Left ventricle myocardium inferior (tissue), 1 donor: ENCODE results near the gene POLR2L. TPM values are rescaled to one million over a fixed set of nuclear protein-coding genes. Genes with fewer than 3 reads are reported as not detected.

Experiments used
- DNase-seq: peaks from one replicate; pipeline ENCODE4 v3.0.0-alpha.2; 2020
- H3K27ac ChIP-seq: fragments of 200-600 bp; replicated peaks from 2 replicates; pipeline ENCODE4 v1.8.0; 2021
- H3K27me3 ChIP-seq: fragments of 200-600 bp; 2 replicates; pipeline ENCODE4 v1.8.0; 2021; ENCODE audit warnings: low read depth
- H3K36me3 ChIP-seq: fragments of 200-600 bp; 2 replicates; pipeline ENCODE4 v1.8.0; 2021
- H3K4me1 ChIP-seq: fragments of 200-600 bp; 2 replicates; pipeline ENCODE4 v1.8.0; 2021
- H3K4me3 ChIP-seq: fragments of 200-600 bp; 2 replicates; pipeline ENCODE4 v1.8.0; 2021; ENCODE audit warnings: mild to moderate bottlenecking, moderate library complexity
- H3K9me3 ChIP-seq: fragments of 200-600 bp; replicated peaks from 2 replicates; pipeline ENCODE4 v1.8.0; 2021
- CTCF ChIP-seq: fragments of 200-600 bp; IDR thresholded peaks from 2 replicates; pipeline ENCODE4 v1.8.0; 2021; ENCODE audit warnings: antibody characterized with exemption, mild to moderate bottlenecking, borderline replicate concordance
- intact Hi-C: fragments of 100-400 bp; cut with micrococcal nuclease; formaldehyde crosslinking; loops from one replicate; pipeline ENCODE4 v1.11.0; 2022
- total RNA-seq: library from RNA; stranded (reverse); fragmentation: NEBNext Ultra II Directional; extraction: Animal tissue kit (Norgen Biotek cat#: 25700); gene quantifications from one replicate; pipeline ENCODE4 v1.2.1, GENCODE V29; 2021
- donor health status: DM: no; HTN: yes; CAD: no; lungs with severe emphysema.

The POLR2L gene
- total RNA-seq, 1 donor from 2014 or later: 226 TPM

GRCh38 chr11:796565-797295 lies 45.6 kb downstream of the POLR2L start:
- Histone ChIP-seq H3K27ac (peak overlapping the region; percentile 85), H3K27me3 (no peaks in the 10 kb centered on the region), H3K4me1 (peaks cover 42% of the 10 kb centered on the region), H3K36me3 (peaks cover 26% of the 10 kb centered on the region), H3K4me3 (peak overlapping the region; percentile 81), H3K9me3 (no peaks in the 10 kb centered on the region)
- no peak for DNase-seq
- intact Hi-C loops: no loop called here
- no peak for TF ChIP-seq CTCF

GRCh38 chr11:795634-796564 lies 46.4 kb downstream of the POLR2L start:
- Histone ChIP-seq H3K4me1 (peaks cover 42% of the 10 kb centered on the region), H3K27me3 (peaks cover 5% of the 10 kb centered on the region), H3K36me3 (peaks cover 24% of the 10 kb centered on the region), H3K4me3 (peak overlapping the region; percentile 81), H3K9me3 (no peaks in the 10 kb centered on the region), H3K27ac (peak overlapping the region; percentile 85)
- intact Hi-C loops: no loop called here
- DNase-seq: peak; percentile 77
- no peak for TF ChIP-seq CTCF

- H3K27ac ChIP-seq: no peak overlapping the region
- no peaks in the 10 kb centered on the region for H3K9me3 ChIP-seq
- peaks cover 14% of the 10 kb centered on the region for H3K27me3 ChIP-seq
- no peak for DNase-seq
- peaks cover 16% of the 10 kb centered on the region for H3K36me3 ChIP-seq
- intact Hi-C loops: no loop called here
- peak overlapping the region; percentile 81 for H3K4me3 ChIP-seq
- peaks cover 42% of the 10 kb centered on the region for H3K4me1 ChIP-seq
- TF ChIP-seq CTCF: no peak
These were observed 47.3 kb downstream of the POLR2L start for GRCh38 chr11:794766-795633.

GRCh38 chr11:794013-794765 lies 48.1 kb downstream of the POLR2L start:
- H3K27ac ChIP-seq: no peak overlapping the region
- intact Hi-C loops: no loop called here
- H3K4me3 ChIP-seq: no peak overlapping the region
- no peaks in the 10 kb centered on the region for H3K9me3 ChIP-seq
- H3K4me1 ChIP-seq: peaks cover 49% of the 10 kb centered on the region
- no peak for TF ChIP-seq CTCF
- DNase-seq: no peak
- peaks cover 22% of the 10 kb centered on the region for H3K27me3 ChIP-seq
- peaks cover 10% of the 10 kb centered on the region for H3K36me3 ChIP-seq
